ENCODE results near the gene CRIP1.

The CRIP1 gene

GRCh38 chr14:105503935-105504692 lies 17.4 kb downstream of the CRIP1 start:
- TF ChIP-seq CTCF (IDR thresholded peaks at IDR 0.05) (no peak), ZFX (IDR thresholded peaks at IDR 0.05; ENCODE audit: borderline replicate concordance) (no peak)
- no peak overlapping the region for H3K27ac ChIP-seq

DNA sequence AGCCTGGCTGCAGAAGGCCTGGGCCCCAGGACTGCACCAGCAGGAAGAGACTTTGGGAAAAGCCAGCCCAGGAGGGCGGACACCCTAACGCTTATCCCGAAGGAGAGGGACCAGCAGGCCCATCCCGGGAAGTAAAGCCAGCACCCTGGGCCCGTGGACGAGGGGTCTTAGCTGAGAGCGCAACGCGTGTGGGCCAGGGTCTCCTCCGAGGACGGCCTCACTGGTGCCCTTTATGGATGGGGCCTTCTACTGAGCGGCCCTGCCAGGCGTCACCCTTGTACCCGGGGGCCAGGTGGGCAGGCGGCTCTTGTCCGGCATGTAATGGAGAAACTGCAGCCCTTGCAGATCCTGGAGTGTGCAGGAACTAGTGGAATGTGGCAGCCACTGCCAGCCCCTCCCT lies 18.4 kb downstream of the CRIP1 start:
- TF ChIP-seq ZFX (IDR thresholded peaks at IDR 0.05; ENCODE audit: borderline replicate concordance) (no peak), CTCF (IDR thresholded peaks at IDR 0.05) (no peak)
- no peak overlapping the region for H3K27ac ChIP-seq

DNA sequence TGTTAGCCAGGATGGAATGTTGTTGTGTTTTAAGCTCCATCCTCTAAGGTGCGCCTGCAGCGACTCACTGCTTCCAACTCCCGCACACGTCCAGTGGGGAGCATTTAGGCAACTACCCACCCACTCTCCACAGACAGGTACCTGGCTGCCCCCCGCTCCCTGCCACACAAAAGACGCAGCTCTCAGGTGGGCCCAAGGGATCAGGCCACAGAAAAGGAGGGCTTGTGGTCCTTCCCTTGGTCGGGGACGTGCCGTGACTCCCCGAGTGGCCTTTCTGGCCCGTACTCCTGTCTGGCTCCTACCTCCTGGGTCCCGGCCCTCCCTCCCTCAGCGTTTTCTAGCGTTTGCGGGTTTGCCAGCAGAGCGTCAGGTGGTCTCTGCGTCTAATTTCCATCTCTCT lies 20.6 kb downstream of the CRIP1 start:
- TF ChIP-seq CTCF (IDR thresholded peaks at IDR 0.05) (no peak), ZFX (IDR thresholded peaks at IDR 0.05; ENCODE audit: borderline replicate concordance) (no peak)
- no peak overlapping the region for H3K27ac ChIP-seq

DNA sequence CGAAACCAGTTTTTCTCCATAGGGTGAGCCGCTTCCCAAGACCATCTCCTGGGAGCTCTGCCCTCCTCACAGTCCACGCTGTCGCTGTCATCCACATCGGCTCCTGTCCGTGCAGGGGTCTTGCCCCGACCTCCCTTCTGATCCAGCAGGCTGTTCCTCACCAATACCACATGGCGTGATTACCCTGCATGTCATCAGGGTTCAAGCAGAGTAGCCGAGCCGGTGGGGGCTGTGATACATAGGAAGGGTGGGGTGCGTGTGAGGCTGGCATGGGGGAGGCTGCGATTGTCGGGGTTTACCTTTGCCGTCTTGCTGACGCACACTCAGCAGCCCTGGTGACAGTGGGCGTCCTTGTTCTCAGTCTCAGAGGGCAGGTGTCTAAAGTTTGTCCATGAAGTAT lies 21.4 kb downstream of the CRIP1 start:
- TF ChIP-seq ZFX (IDR thresholded peaks at IDR 0.05; ENCODE audit: borderline replicate concordance) (no peak), CTCF (IDR thresholded peaks at IDR 0.05) (no peak)
- H3K27ac ChIP-seq: no peak overlapping the region

GRCh38 chr14:105508601-105509000 lies 21.9 kb downstream of the CRIP1 start:
- H3K27ac ChIP-seq: no peak overlapping the region
- no peak for TF ChIP-seq ZFX (IDR thresholded peaks at IDR 0.05; ENCODE audit: borderline replicate concordance)

GRCh38 chr14:105517096-105517495 lies 30.4 kb downstream of the CRIP1 start:
- H3K27ac ChIP-seq: no peak overlapping the region

GRCh38 chr14:105519946-105520698 lies 33.4 kb downstream of the CRIP1 start:
- H3K27ac ChIP-seq: no peak overlapping the region
- TF ChIP-seq CTCF (IDR thresholded peaks at IDR 0.05) (no peak), ZFX (IDR thresholded peaks at IDR 0.05; ENCODE audit: borderline replicate concordance) (no peak)

More at GRCh38 chr14:105517096-105517495, 30.4 kb downstream of the CRIP1 start:
- no peak for TF ChIP-seq ZFX (IDR thresholded peaks at IDR 0.05; ENCODE audit: borderline replicate concordance)
- no peak for TF ChIP-seq CTCF (IDR thresholded peaks at IDR 0.05)

Data from 22Rv1 (cell line).